HFFc6 (cell line): ENCODE data around the gene ZBED3. TPM values are rescaled to one million over a fixed set of nuclear protein-coding genes. Genes with fewer than 3 reads are reported as not detected.

Experiments used
- DNase-seq: peaks from one replicate; pipeline ENCODE4 v3.0.0-alpha.2; 2018
- H3K27ac Mint-ChIP-seq: 2 replicates; pipeline ENCODE4 v1.8.0; 2020; ENCODE audit warnings: mild to moderate bottlenecking, mixed read lengths
- H3K27me3 Mint-ChIP-seq: 2 replicates; pipeline ENCODE4 v1.8.0; 2021; ENCODE audit warnings: mild to moderate bottlenecking, moderate library complexity, mixed read lengths; ENCODE audit not compliant: insufficient read depth
- H3K36me3 Mint-ChIP-seq: 2 replicates; pipeline ENCODE4 v1.8.0; 2021; ENCODE audit warnings: low read depth, mixed read lengths
- H3K4me1 Mint-ChIP-seq: 2 replicates; pipeline ENCODE4 v1.8.0; 2020; ENCODE audit warnings: low read depth, mixed read lengths
- H3K4me3 Mint-ChIP-seq: 2 replicates; pipeline ENCODE4 v1.8.0; 2020; ENCODE audit warnings: mild to moderate bottlenecking, moderate library complexity, mixed read lengths
- H3K9me3 Mint-ChIP-seq: 2 replicates; pipeline ENCODE4 v1.8.0; 2020; ENCODE audit warnings: mild to moderate bottlenecking, mixed read lengths
- CTCF ChIP-seq: fragments of 200-600 bp; sonication (generic); IDR thresholded peaks from 2 replicates; pipeline ENCODE4 v1.5.0; 2021; ENCODE audit warnings: antibody characterized with exemption, mild to moderate bottlenecking
- total RNA-seq, 6 experiments: library from RNA; stranded (reverse); fragmentation: NEBNext Ultra II Directional; extraction: Animal tissue kit (Norgen Biotek cat#: 25700); gene quantifications; 2 replicates in 1 of 6; 3 replicates in 5 of 6; pipeline ENCODE4 v1.2.3, GENCODE V29; 2021

ZBED3 gene
- total RNA-seq, 6 experiments from 2014 or later = 1.7 to 2.1 (median 1.9) TPM

- Mint-ChIP-seq H3K4me3 (no peak overlapping the region), H3K27me3 (peaks cover 3% of the 10 kb centered on the region), H3K4me1 (peaks cover 16% of the 10 kb centered on the region), H3K27ac (no peak overlapping the region), H3K9me3 (no peaks in the 10 kb centered on the region), H3K36me3 (peaks cover 4% of the 10 kb centered on the region; the same call in 1 of the 2 replicates)
- peak; percentile 75 for TF ChIP-seq CTCF
- DNase-seq = no peak
Observed at GRCh38 chr5:77076961-77077828, 9.9 kb downstream of the ZBED3 start.

GRCh38 chr5:77074745-77075144 lies 12.3 kb downstream of the ZBED3 start:
- peaks cover 9% of the 10 kb centered on the region for H3K36me3 Mint-ChIP-seq
- no peak overlapping the region for H3K27ac Mint-ChIP-seq
- H3K27me3 Mint-ChIP-seq = peaks cover 3% of the 10 kb centered on the region
- no peaks in the 10 kb centered on the region for H3K9me3 Mint-ChIP-seq
- H3K4me3 Mint-ChIP-seq = no peak overlapping the region
- TF ChIP-seq CTCF = no peak
- peaks cover 16% of the 10 kb centered on the region for H3K4me1 Mint-ChIP-seq
- no peak for DNase-seq

- Mint-ChIP-seq H3K27ac (no peak overlapping the region), H3K4me3 (no peak overlapping the region), H3K4me1 (peaks cover 16% of the 10 kb centered on the region), H3K36me3 (peaks cover 14% of the 10 kb centered on the region), H3K27me3 (peaks cover 3% of the 10 kb centered on the region), H3K9me3 (no peaks in the 10 kb centered on the region)
- peak; percentile 55 for DNase-seq
- no peak for TF ChIP-seq CTCF
Observed at GRCh38 chr5:77073667-77074066, 13.4 kb downstream of the ZBED3 start.

- Mint-ChIP-seq H3K9me3 (no peaks in the 10 kb centered on the region), H3K27ac (no peak overlapping the region), H3K4me1 (peaks cover 7% of the 10 kb centered on the region)
Observed at GRCh38 chr5:77066823-77067442, 20.2 kb downstream of the ZBED3 start.

GRCh38 chr5:77066184-77066583 lies 20.9 kb downstream of the ZBED3 start:
- H3K27me3 Mint-ChIP-seq = no peaks in the 10 kb centered on the region; the same call in 1 of the 2 replicates
- H3K36me3 Mint-ChIP-seq = peaks cover 19% of the 10 kb centered on the region
- no peak overlapping the region for H3K27ac Mint-ChIP-seq
- H3K4me1 Mint-ChIP-seq = peaks cover 7% of the 10 kb centered on the region
- no peak for TF ChIP-seq CTCF
- H3K9me3 Mint-ChIP-seq = no peaks in the 10 kb centered on the region
- no peak overlapping the region for H3K4me3 Mint-ChIP-seq
- DNase-seq = no peak

More at GRCh38 chr5:77066823-77067442, 20.2 kb downstream of the ZBED3 start:
- Mint-ChIP-seq H3K36me3 (peaks cover 19% of the 10 kb centered on the region), H3K4me3 (no peak overlapping the region), H3K27me3 (no peaks in the 10 kb centered on the region; the same call in 1 of the 2 replicates)
- DNase-seq = peak; percentile 34
- TF ChIP-seq CTCF = no peak
